Esophagus muscularis mucosa (tissue), 4 donors: Measurements from ENCODE around the gene DMTF1.

Experiments
- CTCF ChIP-seq, 3 experiments: fragments of 200-600 bp in 2 of 3; fragments of 450-650 bp in 1 of 3; sonication (generic) in 2 of 3; IDR thresholded peaks; one replicate each; pipeline ENCODE4 v1.5.1; 2017 to 2019; ENCODE audit warnings: antibody characterized with exemption in 3 of 3, mild to moderate bottlenecking in 2 of 3, moderate library complexity in 1 of 3
- EP300 ChIP-seq: sonication (generic); formaldehyde crosslinking; IDR thresholded peaks from one replicate; pipeline ENCODE4 v1.6.1; 2017; ENCODE audit warnings: antibody characterized with exemption
- POLR2A ChIP-seq: fragments of 450-650 bp; IDR thresholded peaks from one replicate; pipeline ENCODE4 v1.6.1; 2017; ENCODE audit warnings: antibody characterized with exemption, moderate library complexity, mild to moderate bottlenecking, low read depth
- POLR2AphosphoS5 ChIP-seq, 2 donors: sonication (generic); formaldehyde crosslinking; IDR thresholded peaks; one replicate each; pipeline ENCODE4 v1.6.1; 2017; ENCODE audit warnings: antibody characterized with exemption in 2 of 2

DNA sequence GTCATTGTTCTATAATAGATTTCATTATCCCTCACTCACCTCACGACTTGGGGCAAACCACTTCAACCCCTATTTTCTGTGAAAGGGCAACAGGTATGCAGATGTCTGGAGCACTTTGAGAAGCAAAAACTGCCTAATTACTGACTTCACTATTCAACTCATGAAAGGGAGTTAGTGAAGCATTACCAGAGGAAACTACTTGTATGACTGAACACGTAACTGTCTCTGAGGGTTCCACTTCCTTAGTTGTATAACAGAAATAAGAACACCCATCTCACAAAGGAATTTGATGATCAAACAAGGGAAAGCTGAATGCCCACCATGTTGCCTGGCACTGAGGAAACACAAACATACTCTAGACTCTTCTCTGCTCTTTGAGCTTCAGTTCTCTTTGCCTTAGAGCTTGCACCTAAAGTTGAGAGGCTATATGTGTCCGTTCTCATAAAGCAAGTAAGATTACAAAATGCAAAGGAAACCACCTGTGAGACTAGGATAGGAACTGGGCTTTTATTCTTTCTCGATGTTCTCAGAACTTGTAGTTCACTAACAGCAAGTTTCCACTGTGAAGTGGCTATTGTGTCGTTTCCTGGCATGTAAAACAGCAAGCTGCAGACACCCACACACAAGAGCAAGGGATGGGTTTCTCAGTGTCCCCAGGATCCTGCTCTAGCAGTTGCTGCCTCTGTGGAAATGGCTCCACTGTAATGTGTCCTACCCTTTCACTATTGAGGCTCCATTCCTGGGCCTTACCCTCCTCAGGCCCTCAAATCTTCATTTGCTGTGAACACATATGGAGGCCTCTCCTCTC, 64.7 kb downstream of the DMTF1 start:
- no peak for TF ChIP-seq CTCF (IDR thresholded peaks at IDR 0.05)
- no peak for TF ChIP-seq EP300
- TF ChIP-seq POLR2AphosphoS5 (IDR thresholded peaks at IDR 0.05): no peak
- no peak for TF ChIP-seq POLR2A
